Tibial artery (tissue), 4 donors: ENCODE measurements around the gene OSER1.

Experiments used
- DNase-seq, 2 donors: peaks; one replicate each; pipeline ENCODE4 v3.0.0-alpha.2; 2019
- H3K27ac ChIP-seq, 2 donors: fragments of 200-600 bp; sonication (generic) in 1 of 2; 1 replicate in 1 of 2; 2 replicates in 1 of 2; pipeline ENCODE4 v1.5.1; 2018 to 2019; ENCODE audit warnings: mild to moderate bottlenecking in 1 of 2
- H3K27me3 ChIP-seq, 2 donors: fragments of 200-600 bp; sonication (generic) in 1 of 2; one replicate each; pipeline versions ENCODE4 v1.5.1 to v1.6.0; 2016 to 2019
- H3K36me3 ChIP-seq, 3 donors: fragments of 200-600 bp; sonication (generic) in 2 of 3; one replicate each; pipeline ENCODE4 v1.5.1; 2016 to 2019; ENCODE audit warnings: mild to moderate bottlenecking in 2 of 3
- H3K4me1 ChIP-seq, 4 donors: fragments of 200-600 bp; sonication (generic) in 2 of 4; 1 replicate in 3 of 4; 2 replicates in 1 of 4; pipeline ENCODE4 v1.5.1; 2016 to 2019
- H3K4me3 ChIP-seq, 2 donors: fragments of 200-600 bp; sonication (generic) in 1 of 2; 1 replicate in 1 of 2; 2 replicates in 1 of 2; pipeline ENCODE4 v1.5.1; 2018 to 2019; ENCODE audit warnings: mild to moderate bottlenecking in 2 of 2
- H3K9me3 ChIP-seq, 3 donors: fragments of 200-600 bp; sonication (generic) in 1 of 3; one replicate each; pipeline ENCODE4 v1.5.1; 2016 to 2019
- intact Hi-C: fragments of 100-400 bp; cut with DNase I; formaldehyde crosslinking; loops from one replicate; pipeline ENCODE4 v1.15.0; 2023; ENCODE audit warnings: low total_unique reads
- TF ChIP-seq, protein P1 (sequence below), 2 experiments: fragments of 200-600 bp in 1 of 2; fragments of 450-650 bp in 1 of 2; IDR thresholded peaks; one replicate each; pipeline ENCODE4 v1.5.1; 2017 to 2019; ENCODE audit warnings: antibody characterized with exemption in 2 of 2, mild to moderate bottlenecking in 1 of 2, moderate library complexity in 1 of 2

Gene OSER1

DNA sequence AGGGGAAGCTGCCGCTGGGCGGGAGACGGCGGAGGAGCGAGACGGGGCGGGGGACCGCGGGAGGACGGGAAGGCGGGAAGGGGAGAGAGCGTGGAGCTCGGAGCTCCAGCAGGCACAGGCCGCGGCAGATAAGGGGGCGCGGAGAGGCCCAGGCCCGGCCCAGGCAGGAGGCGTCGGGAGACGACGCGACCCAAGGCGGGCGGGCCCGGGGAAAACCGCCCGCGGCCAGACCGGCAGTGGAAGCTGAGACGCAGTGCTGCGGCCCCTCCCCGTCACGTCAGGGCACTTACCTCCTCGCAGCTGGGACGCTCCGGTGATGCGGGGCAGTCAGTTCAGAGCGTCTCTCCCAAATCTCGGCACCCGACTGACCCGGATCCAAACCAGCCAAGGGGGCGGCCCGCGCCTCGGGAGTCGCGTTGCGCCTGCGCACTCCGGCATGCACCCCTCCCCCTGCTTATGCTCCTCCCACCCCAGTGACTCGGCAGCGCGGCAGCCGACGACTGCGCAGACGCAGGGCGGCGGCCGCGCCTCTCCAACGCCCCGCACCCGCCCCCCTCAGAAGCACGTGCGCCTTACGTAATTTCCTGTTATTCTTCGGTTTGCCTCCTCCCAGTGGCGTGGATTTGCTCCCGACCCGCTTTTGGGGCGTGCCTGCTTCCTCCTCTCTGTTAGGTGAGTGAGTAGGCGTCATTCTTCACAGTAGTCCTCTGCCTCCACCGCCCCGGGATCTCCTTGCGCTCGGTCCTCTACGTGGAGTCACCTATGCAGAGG, at the start of gene OSER1:
TSS of gene OSER1 (minus strand) at position 366 of the 771 bp plus-strand sequence. CDS start 3,814 bp downstream, outside the sequence.
- intact Hi-C loops = loop anchor here (10.0 kb wide), 3 partner anchors 314 to 674 kb away; partner anchors contain the start of genes SERINC3 and YWHAB

DNA sequence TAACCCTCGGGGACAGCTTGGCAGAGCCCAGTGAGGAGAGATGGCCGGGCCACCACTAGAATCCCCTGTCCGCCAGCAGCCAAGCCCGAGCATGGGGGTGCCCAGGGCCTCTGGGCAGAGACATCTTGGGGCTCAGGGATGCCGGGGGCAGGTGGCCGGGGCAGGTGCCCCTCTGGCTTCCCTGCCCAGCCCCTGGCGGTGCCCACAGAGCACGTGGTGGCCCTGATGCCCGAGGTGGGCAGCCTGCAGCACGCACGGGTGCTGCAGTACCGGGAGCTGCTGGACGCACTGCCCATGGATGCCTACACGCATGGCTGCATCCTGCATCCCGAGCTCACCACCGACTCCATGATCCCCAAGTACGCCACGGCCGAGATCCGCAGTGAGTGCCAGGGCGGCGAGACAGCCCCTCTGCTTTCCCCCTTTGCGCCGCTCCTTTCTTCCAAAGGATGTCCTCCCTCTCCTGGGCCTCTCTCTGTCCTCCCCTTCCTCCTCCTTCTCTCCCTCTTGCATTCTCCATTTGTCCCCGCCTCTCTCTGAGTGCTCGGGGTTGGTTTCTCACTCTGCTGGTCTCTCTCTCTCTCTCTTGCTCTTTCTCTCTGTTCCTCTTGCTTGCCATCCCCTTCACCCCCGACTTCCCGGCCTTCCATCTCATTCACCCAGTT, 47.8 kb upstream of the OSER1 start:
- Histone ChIP-seq H3K9me3 (no peaks in the 10 kb centered on the region), H3K36me3 (no peaks in the 10 kb centered on the region), H3K27ac (no peak overlapping the region), H3K4me3 (no peak overlapping the region), H3K27me3 (no peaks in the 10 kb centered on the region), H3K4me1 (no peaks in the 10 kb centered on the region)
- DNase-seq = no peak
- TF ChIP-seq, protein P1, sequence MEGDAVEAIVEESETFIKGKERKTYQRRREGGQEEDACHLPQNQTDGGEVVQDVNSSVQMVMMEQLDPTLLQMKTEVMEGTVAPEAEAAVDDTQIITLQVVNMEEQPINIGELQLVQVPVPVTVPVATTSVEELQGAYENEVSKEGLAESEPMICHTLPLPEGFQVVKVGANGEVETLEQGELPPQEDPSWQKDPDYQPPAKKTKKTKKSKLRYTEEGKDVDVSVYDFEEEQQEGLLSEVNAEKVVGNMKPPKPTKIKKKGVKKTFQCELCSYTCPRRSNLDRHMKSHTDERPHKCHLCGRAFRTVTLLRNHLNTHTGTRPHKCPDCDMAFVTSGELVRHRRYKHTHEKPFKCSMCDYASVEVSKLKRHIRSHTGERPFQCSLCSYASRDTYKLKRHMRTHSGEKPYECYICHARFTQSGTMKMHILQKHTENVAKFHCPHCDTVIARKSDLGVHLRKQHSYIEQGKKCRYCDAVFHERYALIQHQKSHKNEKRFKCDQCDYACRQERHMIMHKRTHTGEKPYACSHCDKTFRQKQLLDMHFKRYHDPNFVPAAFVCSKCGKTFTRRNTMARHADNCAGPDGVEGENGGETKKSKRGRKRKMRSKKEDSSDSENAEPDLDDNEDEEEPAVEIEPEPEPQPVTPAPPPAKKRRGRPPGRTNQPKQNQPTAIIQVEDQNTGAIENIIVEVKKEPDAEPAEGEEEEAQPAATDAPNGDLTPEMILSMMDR (IDR thresholded peaks at IDR 0.05) = no peak
- intact Hi-C loops = no loop called here

More for the DNA sequence above, at the start of gene OSER1:
- H3K27ac ChIP-seq = peak within 1 kb of the TSS; percentile 96 to 99
- H3K4me3 ChIP-seq = peak within 1 kb of the TSS; percentile 78 to 98
- no peaks in the 10 kb centered on the region for H3K27me3 ChIP-seq
- peak; percentile 98 to 99 for DNase-seq
- H3K36me3 ChIP-seq = peaks cover 5 to 11% (median 5%) of the 10 kb centered on the region in 3 donors
- H3K4me1 ChIP-seq = peaks cover 0 to 52% (median 32%) of the 10 kb centered on the region in 4 donors
- TF ChIP-seq, protein P1 (IDR thresholded peaks at IDR 0.05) = no peak
- no peaks in the 10 kb centered on the region for H3K9me3 ChIP-seq

DNA sequence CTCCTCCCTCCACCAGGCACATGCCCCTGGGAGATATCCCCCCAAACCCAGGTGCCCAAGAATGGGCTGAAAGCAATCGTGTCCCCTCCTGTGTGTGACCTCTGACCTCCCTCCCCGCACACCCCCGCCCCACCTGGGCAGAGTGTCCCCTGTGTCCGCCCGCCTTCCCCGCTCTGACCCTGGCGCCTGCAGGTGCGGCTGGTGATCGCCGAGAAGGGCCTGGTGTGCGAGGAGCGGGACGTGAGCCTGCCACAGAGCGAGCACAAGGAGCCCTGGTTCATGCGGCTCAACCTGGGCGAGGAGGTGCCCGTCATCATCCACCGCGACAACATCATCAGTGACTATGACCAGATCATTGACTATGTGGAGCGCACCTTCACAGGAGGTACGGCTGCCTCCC, 46.4 kb upstream of the OSER1 start:
- Histone ChIP-seq H3K9me3 (no peaks in the 10 kb centered on the region), H3K27me3 (no peaks in the 10 kb centered on the region), H3K4me1 (no peaks in the 10 kb centered on the region), H3K36me3 (no peaks in the 10 kb centered on the region), H3K4me3 (no peak overlapping the region), H3K27ac (no peak overlapping the region)
- DNase-seq = no peak
- intact Hi-C loops = no loop called here
- TF ChIP-seq, protein P1 (IDR thresholded peaks at IDR 0.05) = no peak

DNA sequence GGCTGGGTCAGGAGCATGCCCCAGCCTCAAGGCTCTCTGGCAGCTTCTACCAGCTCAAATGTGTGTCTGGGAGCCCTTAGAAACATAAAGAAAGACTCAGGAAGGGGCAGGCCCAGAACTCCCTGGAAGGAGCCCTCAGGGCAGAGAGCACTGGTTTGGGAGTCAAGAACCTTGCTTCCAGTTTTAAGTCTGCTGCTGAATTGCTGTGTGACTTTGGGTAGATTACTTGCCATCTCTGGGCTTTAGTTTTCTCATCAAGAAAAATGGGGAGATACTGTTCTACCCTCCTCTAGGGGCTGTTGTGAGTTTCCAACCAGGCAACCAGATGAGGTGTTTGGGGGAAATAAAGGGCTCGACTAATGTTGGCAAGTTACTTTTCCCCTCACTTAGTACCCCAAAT, 45.4 kb upstream of the OSER1 start:
- no peak for DNase-seq
- Histone ChIP-seq H3K27ac (no peak overlapping the region), H3K27me3 (no peaks in the 10 kb centered on the region), H3K9me3 (no peaks in the 10 kb centered on the region), H3K4me1 (no peaks in the 10 kb centered on the region), H3K4me3 (no peak overlapping the region), H3K36me3 (no peaks in the 10 kb centered on the region)
- TF ChIP-seq, protein P1 (IDR thresholded peaks at IDR 0.05) = no peak
- intact Hi-C loops = no loop called here

DNA sequence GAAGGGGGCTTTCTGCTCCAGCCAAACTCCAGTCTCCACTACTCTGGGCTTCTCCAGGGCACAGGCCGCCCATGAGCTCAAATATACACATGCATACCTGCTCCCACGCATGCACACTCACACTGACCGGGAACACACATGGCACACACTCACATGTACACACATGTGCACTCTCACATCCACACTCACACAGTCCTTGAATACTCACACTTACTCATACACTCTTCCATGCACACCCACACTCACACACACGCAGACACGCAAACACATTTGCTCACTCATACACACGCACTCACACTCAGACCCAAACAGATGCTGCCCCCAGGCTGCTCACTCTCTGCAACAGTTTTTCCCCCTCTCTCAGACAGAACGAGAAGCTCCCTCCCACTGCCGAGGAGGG, 43.5 kb upstream of the OSER1 start:
- Histone ChIP-seq H3K9me3 (no peaks in the 10 kb centered on the region), H3K27me3 (peaks cover 0 to 3% of the 10 kb centered on the region in 2 donors), H3K4me1 (no peaks in the 10 kb centered on the region), H3K36me3 (no peaks in the 10 kb centered on the region), H3K4me3 (no peak overlapping the region), H3K27ac (no peak overlapping the region)
- intact Hi-C loops = no loop called here
- no peak for DNase-seq
- TF ChIP-seq, protein P1 (IDR thresholded peaks at IDR 0.05) = no peak
